Measurements from ENCODE around the gene CHCHD6.

CHCHD6 gene

DNA sequence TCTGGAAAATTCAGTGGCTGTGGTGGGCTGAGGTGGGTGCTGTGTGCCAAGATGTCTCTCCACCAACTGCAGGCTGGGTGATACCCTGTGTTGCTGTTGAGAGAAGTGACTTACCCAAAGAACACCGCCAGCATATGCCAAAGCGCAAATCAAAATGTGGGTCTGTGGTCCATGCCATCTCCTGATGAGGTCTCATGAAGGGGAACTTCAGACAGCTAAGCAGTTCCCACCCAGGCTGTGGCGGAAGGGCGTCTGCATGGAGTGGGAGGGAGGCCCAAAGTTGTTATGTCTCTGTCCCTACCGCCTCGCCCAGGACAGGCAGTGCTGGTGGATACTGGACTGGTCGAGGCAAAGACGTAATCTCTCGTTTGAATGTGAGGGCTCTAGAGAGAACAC, 208.0 kb downstream of the CHCHD6 start:
- Histone ChIP-seq H3K4me1 (ENCODE audit: control insufficient read depth, insufficient read depth, low read length, poor library complexity, severe bottlenecking) (peaks cover 31% of the 10 kb centered on the region), H3K27me3 (replicated peaks; ENCODE audit: control insufficient read depth, insufficient read depth, low read length, poor library complexity, severe bottlenecking) (no peaks in the 10 kb centered on the region), H3K27ac (ENCODE audit: insufficient read depth, low read length, poor library complexity, severe bottlenecking) (peak overlapping the region; percentile 51)

DNA sequence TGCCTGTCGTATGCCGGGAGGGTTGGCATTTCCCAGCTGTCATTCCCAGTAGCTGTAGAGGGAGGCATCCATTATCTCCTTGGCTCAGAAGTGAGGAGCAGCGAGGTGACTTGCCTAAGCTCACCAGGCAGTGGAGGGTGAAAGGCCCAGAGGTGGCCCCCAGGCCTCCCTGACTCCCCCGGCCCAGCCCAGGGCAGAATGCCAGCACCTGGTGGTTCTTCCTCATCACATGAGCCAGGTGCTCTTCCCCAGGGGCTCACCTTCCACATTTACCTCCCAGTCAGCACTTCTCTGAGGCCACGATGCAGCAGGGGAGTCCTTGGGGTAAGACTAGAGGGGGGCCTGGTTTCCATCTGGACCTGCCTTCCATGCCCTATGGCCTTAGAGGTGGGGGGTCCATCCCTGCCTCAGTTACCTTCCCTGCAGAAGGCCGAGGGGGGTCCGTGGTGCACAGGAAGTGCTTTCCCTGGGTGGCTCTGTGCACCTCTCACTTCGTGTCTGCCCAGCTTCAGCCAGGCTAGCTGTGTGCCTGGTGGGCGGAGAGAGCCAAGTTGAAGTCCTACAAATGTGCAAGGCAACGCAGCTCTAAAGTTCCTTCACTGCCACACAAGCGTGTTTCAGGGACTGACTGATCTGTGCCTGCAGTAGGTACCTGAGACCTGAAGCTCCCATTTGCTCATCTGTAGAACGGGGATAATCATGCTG, 208.6 kb downstream of the CHCHD6 start:
- H3K27me3 ChIP-seq (replicated peaks; ENCODE audit: control insufficient read depth, insufficient read depth, low read length, poor library complexity, severe bottlenecking), result no peaks in the 10 kb centered on the region
- DNase-seq, result no peak
- no peaks in the 10 kb centered on the region for H3K9me3 ChIP-seq (ENCODE audit: control insufficient read depth, low read length)
- H3K36me3 ChIP-seq (ENCODE audit: control insufficient read depth, insufficient read depth, low read length), result no peaks in the 10 kb centered on the region
- H3K4me1 ChIP-seq (ENCODE audit: control insufficient read depth, insufficient read depth, low read length, poor library complexity, severe bottlenecking), result peaks cover 31% of the 10 kb centered on the region
- H3K27ac ChIP-seq (ENCODE audit: insufficient read depth, low read length, poor library complexity, severe bottlenecking), result no peak overlapping the region
- H3K4me3 ChIP-seq (ENCODE audit: insufficient read depth, low read depth, low read length, poor library complexity, severe bottlenecking), result no peak overlapping the region

More for the DNA sequence above, 208.0 kb downstream of the CHCHD6 start:
- DNase-seq, result peak in 1 of 3 donors; percentile 3
- Histone ChIP-seq H3K36me3 (ENCODE audit: control insufficient read depth, insufficient read depth, low read length) (no peaks in the 10 kb centered on the region), H3K4me3 (ENCODE audit: insufficient read depth, low read depth, low read length, poor library complexity, severe bottlenecking) (no peak overlapping the region), H3K9me3 (ENCODE audit: control insufficient read depth, low read length) (no peaks in the 10 kb centered on the region)

DNA sequence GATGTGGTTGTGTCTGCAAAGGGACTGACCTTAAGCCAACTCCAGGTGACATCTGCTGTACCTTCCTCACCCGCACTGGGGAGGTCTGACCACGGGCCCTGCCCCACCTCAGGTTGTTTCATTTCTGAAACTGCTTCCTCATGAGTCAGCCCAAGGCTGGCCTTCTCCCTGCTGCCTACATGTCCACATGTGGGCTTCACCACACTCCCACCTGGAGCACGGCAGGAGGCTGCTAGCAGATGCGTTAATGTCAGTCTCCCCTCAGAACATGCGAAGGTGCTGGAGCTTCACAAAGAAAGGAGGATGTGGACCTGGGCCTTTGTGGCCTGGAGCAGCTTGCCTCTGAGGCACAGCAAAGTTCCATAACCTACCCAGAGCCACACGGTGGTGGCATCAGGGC, 209.5 kb downstream of the CHCHD6 start:
- no peaks in the 10 kb centered on the region for H3K36me3 ChIP-seq (ENCODE audit: control insufficient read depth, insufficient read depth, low read length)
- H3K4me1 ChIP-seq (ENCODE audit: control insufficient read depth, insufficient read depth, low read length, poor library complexity, severe bottlenecking), result peaks cover 31% of the 10 kb centered on the region
- no peak overlapping the region for H3K4me3 ChIP-seq (ENCODE audit: insufficient read depth, low read depth, low read length, poor library complexity, severe bottlenecking)
- DNase-seq, result no peak
- H3K9me3 ChIP-seq (ENCODE audit: control insufficient read depth, low read length), result no peaks in the 10 kb centered on the region
- H3K27me3 ChIP-seq (replicated peaks; ENCODE audit: control insufficient read depth, insufficient read depth, low read length, poor library complexity, severe bottlenecking), result no peaks in the 10 kb centered on the region
- no peak overlapping the region for H3K27ac ChIP-seq (ENCODE audit: insufficient read depth, low read length, poor library complexity, severe bottlenecking)

DNA sequence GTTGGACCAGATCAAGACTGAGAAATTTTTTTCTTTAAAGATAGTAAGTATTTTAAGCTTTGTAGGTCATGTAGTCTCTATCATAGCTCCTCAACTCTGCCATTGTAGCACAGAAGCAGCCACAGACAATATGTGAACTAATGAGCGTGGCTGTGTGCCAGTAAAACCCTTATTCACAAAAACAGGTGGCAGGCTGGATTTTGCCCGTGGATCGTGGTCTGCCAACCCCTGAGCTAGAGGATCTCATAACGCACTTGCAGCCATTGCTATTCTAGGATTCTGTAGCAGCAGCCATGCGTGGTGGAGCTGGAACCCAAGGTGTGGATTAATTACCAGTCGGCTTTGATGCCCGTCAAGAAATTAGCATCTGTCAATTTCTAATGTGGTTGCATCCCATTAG, 210.2 kb downstream of the CHCHD6 start:
- DNase-seq, result no peak
- Histone ChIP-seq H3K4me1 (ENCODE audit: control insufficient read depth, insufficient read depth, low read length, poor library complexity, severe bottlenecking) (peaks cover 25% of the 10 kb centered on the region), H3K4me3 (ENCODE audit: insufficient read depth, low read depth, low read length, poor library complexity, severe bottlenecking) (no peak overlapping the region), H3K9me3 (ENCODE audit: control insufficient read depth, low read length) (no peaks in the 10 kb centered on the region), H3K27me3 (replicated peaks; ENCODE audit: control insufficient read depth, insufficient read depth, low read length, poor library complexity, severe bottlenecking) (no peaks in the 10 kb centered on the region), H3K36me3 (ENCODE audit: control insufficient read depth, insufficient read depth, low read length) (no peaks in the 10 kb centered on the region), H3K27ac (ENCODE audit: insufficient read depth, low read length, poor library complexity, severe bottlenecking) (no peak overlapping the region)

DNA sequence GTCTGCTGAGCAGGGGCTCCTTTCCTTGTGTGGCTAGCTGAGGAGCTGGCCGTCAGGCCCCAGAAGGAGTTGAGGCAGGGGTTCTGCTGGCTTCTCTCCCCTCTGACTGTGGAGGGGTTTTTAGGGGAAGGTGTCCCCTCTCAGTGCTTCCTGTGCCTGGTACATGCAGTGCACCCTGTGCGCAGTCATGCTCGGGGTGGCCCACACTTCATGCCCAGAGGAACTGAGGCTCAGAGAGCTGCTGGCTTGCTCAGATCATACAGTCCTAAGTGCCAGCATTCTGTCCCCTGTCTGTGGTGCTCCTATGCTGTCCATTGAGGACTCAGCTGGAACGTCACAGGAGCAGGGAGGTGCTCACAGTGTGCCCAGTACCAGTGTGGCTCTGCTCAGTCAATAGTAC, 211.0 kb downstream of the CHCHD6 start:
- H3K27me3 ChIP-seq (replicated peaks; ENCODE audit: control insufficient read depth, insufficient read depth, low read length, poor library complexity, severe bottlenecking), result no peaks in the 10 kb centered on the region
- peaks cover 25% of the 10 kb centered on the region for H3K4me1 ChIP-seq (ENCODE audit: control insufficient read depth, insufficient read depth, low read length, poor library complexity, severe bottlenecking)
- no peak overlapping the region for H3K4me3 ChIP-seq (ENCODE audit: insufficient read depth, low read depth, low read length, poor library complexity, severe bottlenecking)

DNA sequence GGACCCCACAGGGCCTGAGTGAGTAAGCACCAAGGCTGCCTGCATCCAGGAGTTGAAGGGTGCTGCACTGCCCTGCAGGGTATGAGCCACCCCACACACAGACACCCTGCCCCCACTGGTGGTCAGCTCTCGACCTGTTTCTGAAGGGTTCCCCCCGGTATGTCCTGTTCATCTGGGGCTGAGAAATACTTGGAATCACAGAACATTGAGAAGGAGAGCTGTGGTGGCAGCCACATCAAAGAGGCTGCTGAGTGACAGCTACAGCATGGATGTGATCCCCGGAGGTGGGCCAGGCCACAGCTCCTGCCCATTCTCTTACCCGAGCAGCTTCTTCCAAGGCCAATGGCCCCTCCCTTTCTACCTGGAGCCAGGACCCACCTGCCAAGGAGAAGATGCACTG, 212.5 kb downstream of the CHCHD6 start:
- DNase-seq, result no peak
- H3K27me3 ChIP-seq (replicated peaks; ENCODE audit: control insufficient read depth, insufficient read depth, low read length, poor library complexity, severe bottlenecking), result no peaks in the 10 kb centered on the region
- H3K9me3 ChIP-seq (ENCODE audit: control insufficient read depth, low read length), result no peaks in the 10 kb centered on the region
- H3K4me1 ChIP-seq (ENCODE audit: control insufficient read depth, insufficient read depth, low read length, poor library complexity, severe bottlenecking), result peaks cover 12% of the 10 kb centered on the region
- no peaks in the 10 kb centered on the region for H3K36me3 ChIP-seq (ENCODE audit: control insufficient read depth, insufficient read depth, low read length)
- H3K4me3 ChIP-seq (ENCODE audit: insufficient read depth, low read depth, low read length, poor library complexity, severe bottlenecking), result no peak overlapping the region
- no peak overlapping the region for H3K27ac ChIP-seq (ENCODE audit: insufficient read depth, low read length, poor library complexity, severe bottlenecking)

More for the DNA sequence above, 211.0 kb downstream of the CHCHD6 start:
- no peaks in the 10 kb centered on the region for H3K9me3 ChIP-seq (ENCODE audit: control insufficient read depth, low read length)
- no peaks in the 10 kb centered on the region for H3K36me3 ChIP-seq (ENCODE audit: control insufficient read depth, insufficient read depth, low read length)
- no peak overlapping the region for H3K27ac ChIP-seq (ENCODE audit: insufficient read depth, low read length, poor library complexity, severe bottlenecking)
- no peak for DNase-seq

DNA sequence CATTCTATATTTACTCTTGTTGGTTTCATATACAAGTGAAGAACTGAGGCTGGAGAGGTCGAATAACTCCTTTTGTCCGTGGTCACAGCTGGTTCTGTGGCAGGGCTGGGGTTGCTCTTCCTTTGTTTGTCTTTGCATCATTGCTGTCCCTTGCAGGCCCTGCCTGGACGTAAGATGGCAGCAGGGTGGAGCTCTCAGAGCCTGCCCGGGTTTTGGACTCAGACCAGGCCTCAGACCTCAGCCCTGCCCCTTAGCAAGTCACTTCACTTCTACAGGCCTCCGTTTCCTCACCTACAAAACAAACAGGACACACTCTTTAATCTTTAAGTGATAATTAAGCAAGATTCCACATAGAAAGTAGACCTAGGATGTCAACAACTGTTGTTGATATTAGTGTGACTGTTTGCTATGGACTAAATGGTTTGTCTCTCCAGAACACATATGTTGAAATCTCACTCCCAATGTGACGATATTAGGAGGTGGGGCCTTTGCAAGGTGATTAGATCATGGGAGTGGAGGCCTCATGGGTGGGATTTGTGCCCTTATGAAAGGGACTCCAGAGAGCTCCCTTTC, 213.3 kb downstream of the CHCHD6 start:
- Histone ChIP-seq H3K9me3 (ENCODE audit: control insufficient read depth, low read length) (no peaks in the 10 kb centered on the region), H3K4me3 (ENCODE audit: insufficient read depth, low read depth, low read length, poor library complexity, severe bottlenecking) (no peak overlapping the region), H3K4me1 (ENCODE audit: control insufficient read depth, insufficient read depth, low read length, poor library complexity, severe bottlenecking) (peaks cover 5% of the 10 kb centered on the region), H3K27ac (ENCODE audit: insufficient read depth, low read length, poor library complexity, severe bottlenecking) (no peak overlapping the region), H3K36me3 (ENCODE audit: control insufficient read depth, insufficient read depth, low read length) (no peaks in the 10 kb centered on the region), H3K27me3 (replicated peaks; ENCODE audit: control insufficient read depth, insufficient read depth, low read length, poor library complexity, severe bottlenecking) (no peaks in the 10 kb centered on the region)
- DNase-seq, result no peak

DNA sequence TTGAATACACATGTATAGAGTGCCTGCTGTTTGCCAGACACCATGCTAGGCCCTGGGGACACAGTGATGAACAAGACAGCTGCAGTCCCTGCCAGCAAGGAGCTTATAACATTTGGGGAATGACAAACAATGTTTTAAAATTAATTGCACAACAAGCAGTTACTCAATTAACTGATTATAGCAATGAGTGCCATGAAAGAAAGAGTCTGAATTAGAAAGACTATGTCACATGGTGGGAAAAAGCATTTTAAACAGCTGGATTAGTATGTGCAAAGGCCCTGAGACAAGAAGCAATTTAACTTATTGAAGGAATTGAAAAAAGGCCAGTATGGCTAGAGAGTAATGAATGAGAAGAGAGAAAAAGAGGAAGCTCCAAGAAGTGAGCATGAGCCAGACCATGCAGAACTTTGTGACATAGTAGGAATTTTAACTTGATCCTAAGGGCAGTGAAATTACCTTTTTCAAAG, 214.3 kb downstream of the CHCHD6 start:
- Histone ChIP-seq H3K4me1 (ENCODE audit: control insufficient read depth, insufficient read depth, low read length, poor library complexity, severe bottlenecking) (no peaks in the 10 kb centered on the region), H3K4me3 (ENCODE audit: insufficient read depth, low read depth, low read length, poor library complexity, severe bottlenecking) (no peak overlapping the region), H3K27me3 (replicated peaks; ENCODE audit: control insufficient read depth, insufficient read depth, low read length, poor library complexity, severe bottlenecking) (no peaks in the 10 kb centered on the region), H3K9me3 (ENCODE audit: control insufficient read depth, low read length) (no peaks in the 10 kb centered on the region), H3K36me3 (ENCODE audit: control insufficient read depth, insufficient read depth, low read length) (no peaks in the 10 kb centered on the region), H3K27ac (ENCODE audit: insufficient read depth, low read length, poor library complexity, severe bottlenecking) (no peak overlapping the region)
- no peak for DNase-seq

DNA sequence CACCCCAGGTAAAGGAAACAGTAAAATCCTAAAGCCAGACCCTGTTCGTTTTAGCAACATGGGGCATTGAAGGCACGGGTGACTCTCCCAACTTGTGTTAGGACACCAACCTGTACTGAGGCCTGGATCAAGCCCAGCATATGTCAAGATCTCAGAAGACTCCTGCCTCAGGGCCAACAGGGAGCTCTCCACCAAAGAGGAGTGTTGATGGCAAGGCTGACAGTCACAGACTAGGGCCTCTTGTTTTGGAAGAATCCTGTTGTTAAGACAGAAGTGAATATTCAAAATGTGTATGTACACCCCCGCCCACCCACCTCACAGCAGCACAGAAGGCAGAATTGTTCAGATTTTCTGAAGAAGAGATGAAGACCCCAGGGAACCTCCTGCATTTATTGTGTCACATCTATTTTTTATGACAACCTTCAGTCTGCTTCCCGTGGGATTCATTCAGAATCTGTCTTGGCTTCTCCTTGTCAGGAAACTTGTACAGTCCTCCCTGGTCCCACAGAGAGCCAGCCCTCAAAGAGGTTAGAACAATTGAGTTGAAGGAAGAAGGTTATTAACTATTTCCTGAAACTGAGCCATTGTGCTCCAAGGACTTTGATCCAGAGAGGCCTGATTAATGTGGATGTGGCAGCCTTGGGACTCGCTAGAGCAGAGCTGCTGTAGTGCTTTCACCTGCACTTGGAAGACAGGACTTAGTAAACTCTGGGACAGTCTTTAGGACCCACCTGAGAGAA, 217.2 kb downstream of the CHCHD6 start:
- Histone ChIP-seq H3K27ac (ENCODE audit: insufficient read depth, low read length, poor library complexity, severe bottlenecking) (no peak overlapping the region), H3K9me3 (ENCODE audit: control insufficient read depth, low read length) (no peaks in the 10 kb centered on the region), H3K27me3 (replicated peaks; ENCODE audit: control insufficient read depth, insufficient read depth, low read length, poor library complexity, severe bottlenecking) (no peaks in the 10 kb centered on the region), H3K4me1 (ENCODE audit: control insufficient read depth, insufficient read depth, low read length, poor library complexity, severe bottlenecking) (no peaks in the 10 kb centered on the region), H3K4me3 (ENCODE audit: insufficient read depth, low read depth, low read length, poor library complexity, severe bottlenecking) (no peak overlapping the region), H3K36me3 (ENCODE audit: control insufficient read depth, insufficient read depth, low read length) (no peaks in the 10 kb centered on the region)
- no peak for DNase-seq

DNA sequence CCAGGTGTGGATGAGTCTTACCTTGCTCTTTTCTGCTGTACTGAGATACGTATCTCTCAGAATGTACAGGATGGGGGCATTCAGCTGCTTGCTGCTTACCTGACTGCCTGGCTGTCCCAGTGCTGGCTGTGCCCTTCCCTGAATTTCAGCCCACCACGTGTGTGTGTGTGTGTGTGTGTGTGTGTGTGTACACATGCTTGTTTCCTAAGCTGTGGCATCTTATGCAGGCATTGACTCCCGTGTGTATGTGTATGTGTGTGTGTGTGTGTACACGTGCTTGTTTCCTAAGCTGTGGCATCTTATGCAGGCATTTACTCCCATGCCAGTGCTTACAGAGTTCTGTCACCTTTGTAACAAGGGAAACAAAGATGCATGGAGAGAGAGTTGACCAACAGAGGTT, 218.4 kb downstream of the CHCHD6 start:
- no peak overlapping the region for H3K27ac ChIP-seq (ENCODE audit: insufficient read depth, low read length, poor library complexity, severe bottlenecking)
- no peaks in the 10 kb centered on the region for H3K36me3 ChIP-seq (ENCODE audit: control insufficient read depth, insufficient read depth, low read length)
- no peak for DNase-seq
- H3K27me3 ChIP-seq (replicated peaks; ENCODE audit: control insufficient read depth, insufficient read depth, low read length, poor library complexity, severe bottlenecking), result no peaks in the 10 kb centered on the region
- no peak overlapping the region for H3K4me3 ChIP-seq (ENCODE audit: insufficient read depth, low read depth, low read length, poor library complexity, severe bottlenecking)
- H3K9me3 ChIP-seq (ENCODE audit: control insufficient read depth, low read length), result no peaks in the 10 kb centered on the region
- no peaks in the 10 kb centered on the region for H3K4me1 ChIP-seq (ENCODE audit: control insufficient read depth, insufficient read depth, low read length, poor library complexity, severe bottlenecking)

All from effector memory CD4-positive, alpha-beta T cell (primary cell).